Gastrocnemius medialis (tissue), 4 donors: ENCODE data around the gene MRPS18B.

Source experiments
- CTCF ChIP-seq, 5 experiments: fragments of 450-650 bp in 3 of 5; fragments of 200-600 bp in 2 of 5; sonication (generic) in 2 of 5; IDR thresholded peaks in 4 of 5; conservative IDR thresholded peaks in 1 of 5; 1 replicate in 4 of 5; 2 replicates in 1 of 5; pipeline ENCODE4 v1.5.1; 2016 to 2019; ENCODE audit warnings: antibody characterized with exemption in 5 of 5, mild to moderate bottlenecking in 3 of 5, moderate library complexity in 3 of 5
- POLR2A ChIP-seq, 2 donors: fragments of 450-650 bp; IDR thresholded peaks; one replicate each; pipeline ENCODE4 v1.6.1; 2017; ENCODE audit warnings: antibody characterized with exemption in 2 of 2, mild to moderate bottlenecking in 2 of 2, moderate library complexity in 2 of 2

- TF ChIP-seq CTCF (IDR thresholded peaks at IDR 0.05 in 4 of 5, conservative IDR thresholded peaks at IDR 0.05 in 1 of 5) (no peak), POLR2A (IDR thresholded peaks at IDR 0.05) (no peak)
Observed at GRCh38 chr6:30612687-30613248, 4.9 kb upstream of the MRPS18B start.
